Activated CD4-positive, alpha-beta memory T cell treated with anti-CD3 and anti-CD28 coated beads for 36 hours (primary cell): Measurements from ENCODE around the gene NRP1. TPM values are rescaled to one million over a fixed set of nuclear protein-coding genes. Genes with fewer than 3 reads are reported as not detected.
A peak's percentile ranks its signal among the peaks of the same experiment; 100 is the strongest.

Source experiments
- CTCF ChIA-PET: fragments of 350-600 bp; sonication (Branson Sonifier 250); formaldehyde crosslinking; loops from one replicate; lab custom pipeline; 2021; ENCODE audit warnings: antibody characterized with exemption, inconsistent platforms; lab: Charles Lee
- POLR2A ChIA-PET: fragments of 350-600 bp; sonication (Branson Sonifier 250); formaldehyde crosslinking; loops from one replicate; lab custom pipeline; 2021; ENCODE audit warnings: antibody characterized with exemption; lab: Charles Lee
- DNase-seq: peaks from one replicate; pipeline ENCODE4 v3.0.0-alpha.2; 2020
- H3K27ac Mint-ChIP-seq: one replicate; pipeline ENCODE4 v1.8.0; 2021; ENCODE audit warnings: mixed read lengths
- H3K27me3 Mint-ChIP-seq: one replicate; pipeline ENCODE4 v1.8.0; 2021; ENCODE audit warnings: mixed read lengths
- H3K36me3 Mint-ChIP-seq: one replicate; pipeline ENCODE4 v1.8.0; 2021; ENCODE audit warnings: mixed read lengths
- H3K4me1 Mint-ChIP-seq: one replicate; pipeline ENCODE4 v1.8.0; 2021; ENCODE audit warnings: low read depth, mixed read lengths
- H3K4me3 Mint-ChIP-seq: one replicate; pipeline ENCODE4 v1.8.0; 2021; ENCODE audit warnings: mild to moderate bottlenecking, mixed read lengths
- H3K9me3 Mint-ChIP-seq: one replicate; pipeline ENCODE4 v1.8.0; 2021; ENCODE audit warnings: mixed read lengths
- intact Hi-C: fragments of 100-400 bp; cut with micrococcal nuclease; formaldehyde crosslinking; loops from one replicate; pipeline ENCODE4 v1.15.1; 2023
- total RNA-seq, 2 experiments: library from RNA; stranded (reverse); gene quantifications; one replicate each; pipeline ENCODE4 v1.2.3, GENCODE V29; 2021

Gene NRP1
- total RNA-seq, 2 experiments from 2014 or later = 1.5 to 1.6 TPM

- CTCF ChIA-PET = interaction anchor here (1.0 kb wide), 1 partner anchor 138 kb away, joined by 3 read pairs; no protein-coding TSS in a partner anchor
- Mint-ChIP-seq H3K9me3 (no peaks in the 10 kb centered on the region), H3K36me3 (no peaks in the 10 kb centered on the region), H3K4me1 (peaks cover 5% of the 10 kb centered on the region), H3K27me3 (peaks cover 8% of the 10 kb centered on the region), H3K4me3 (no peak overlapping the region), H3K27ac (no peak overlapping the region)
- no peak for DNase-seq
- intact Hi-C loops = no loop called here
- POLR2A ChIA-PET = no interaction called here
These were observed 138.7 kb downstream of the NRP1 start for GRCh38 chr10:33195608-33196376.

DNA sequence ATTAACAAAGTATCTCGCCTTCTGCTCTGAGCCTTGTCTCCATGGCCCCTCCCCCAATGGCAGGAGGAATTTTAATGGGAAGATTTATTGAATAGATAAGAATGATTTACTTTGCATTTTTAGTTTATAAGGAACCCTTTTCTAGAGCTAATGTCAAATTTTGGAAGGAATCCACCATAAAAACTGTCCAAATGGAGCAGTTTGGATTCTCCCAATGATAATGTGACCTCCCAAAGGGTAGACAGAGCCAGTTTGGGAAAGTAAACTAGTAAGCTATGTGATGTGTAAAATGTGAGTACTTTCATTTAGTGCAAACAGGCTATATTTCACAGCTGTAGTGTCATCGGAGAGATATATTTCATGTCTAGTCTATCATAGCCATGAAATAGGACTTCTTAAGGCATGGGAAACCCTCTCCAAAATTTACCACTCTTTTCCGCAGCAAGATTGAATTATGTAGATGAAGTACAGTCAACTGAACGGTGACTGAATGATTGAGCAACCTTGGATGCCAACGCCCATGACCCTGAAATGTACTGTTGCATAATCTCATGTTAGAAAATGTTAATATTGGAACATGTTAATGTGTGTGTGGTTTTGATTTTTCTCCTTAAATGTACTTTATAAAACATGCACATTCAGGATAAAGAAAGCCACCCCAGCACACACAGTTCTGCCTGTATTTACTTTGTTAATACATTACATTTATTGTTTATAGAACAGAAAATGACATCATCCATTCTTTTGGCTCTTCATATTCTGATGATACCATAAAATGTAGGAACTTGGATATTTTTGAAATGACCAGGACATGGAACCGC lies 140.6 kb downstream of the NRP1 start:
- CTCF ChIA-PET = interaction anchor here (0.6 to 2.3 kb wide), 45 partner anchors 9 to 1445 kb away, joined by 3 to 24 read pairs (median 4); partner anchors contain the start of gene NRP1
- intact Hi-C loops = loop anchor here (1.0 to 2.0 kb wide), 2 partner anchors 136 to 1443 kb away; no protein-coding TSS in a partner anchor
- Mint-ChIP-seq H3K4me1 (peaks cover 5% of the 10 kb centered on the region), H3K27ac (no peak overlapping the region), H3K9me3 (no peaks in the 10 kb centered on the region), H3K36me3 (no peaks in the 10 kb centered on the region), H3K4me3 (no peak overlapping the region), H3K27me3 (peaks cover 8% of the 10 kb centered on the region)
- POLR2A ChIA-PET = no interaction called here
- DNase-seq = no peak

DNA sequence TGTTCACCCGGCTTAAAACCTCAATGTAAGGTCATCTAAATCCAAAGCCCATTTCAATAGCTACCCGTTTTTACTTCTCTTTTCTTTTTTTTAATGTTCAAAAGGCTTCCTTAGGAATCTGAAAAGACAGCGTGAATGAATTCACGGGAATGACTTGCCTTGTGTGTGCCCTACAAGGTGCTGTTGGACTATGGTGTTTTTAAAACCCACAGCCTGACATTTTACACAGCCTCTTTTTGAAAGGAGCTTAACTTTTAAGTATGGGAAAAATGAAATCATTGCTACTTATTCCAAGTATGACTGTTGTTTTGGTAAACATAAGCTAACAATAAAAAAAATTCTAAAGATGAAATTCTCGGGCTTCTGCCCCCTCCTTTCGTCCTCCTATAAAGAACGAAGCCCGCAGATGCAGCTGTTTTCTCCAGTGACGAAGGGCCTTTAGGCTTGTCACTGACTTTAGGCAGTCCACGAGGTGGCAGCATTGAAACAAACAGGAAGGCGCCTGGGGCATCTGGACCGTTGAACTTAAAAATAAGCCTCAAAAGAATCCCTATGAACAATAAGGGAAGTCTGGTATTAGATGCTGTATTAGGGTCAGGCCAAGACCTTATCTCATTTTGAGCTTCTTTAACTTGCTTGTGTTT lies 141.3 kb downstream of the NRP1 start:
- no peaks in the 10 kb centered on the region for H3K36me3 Mint-ChIP-seq
- peaks cover 5% of the 10 kb centered on the region for H3K4me1 Mint-ChIP-seq
- DNase-seq = peak; percentile 84
- H3K27ac Mint-ChIP-seq = no peak overlapping the region
- H3K27me3 Mint-ChIP-seq = peaks cover 8% of the 10 kb centered on the region
- ChIA-PET POLR2A (no interaction called here), CTCF (interaction anchor here (0.6 to 2.3 kb wide), 67 partner anchors 9 to 1450 kb away, joined by 3 to 24 read pairs (median 4); partner anchors contain the start of gene NRP1)
- intact Hi-C loops = loop anchor here (1.0 to 2.0 kb wide), 2 partner anchors 137 to 1444 kb away; no protein-coding TSS in a partner anchor
- no peak overlapping the region for H3K4me3 Mint-ChIP-seq
- H3K9me3 Mint-ChIP-seq = no peaks in the 10 kb centered on the region

DNA sequence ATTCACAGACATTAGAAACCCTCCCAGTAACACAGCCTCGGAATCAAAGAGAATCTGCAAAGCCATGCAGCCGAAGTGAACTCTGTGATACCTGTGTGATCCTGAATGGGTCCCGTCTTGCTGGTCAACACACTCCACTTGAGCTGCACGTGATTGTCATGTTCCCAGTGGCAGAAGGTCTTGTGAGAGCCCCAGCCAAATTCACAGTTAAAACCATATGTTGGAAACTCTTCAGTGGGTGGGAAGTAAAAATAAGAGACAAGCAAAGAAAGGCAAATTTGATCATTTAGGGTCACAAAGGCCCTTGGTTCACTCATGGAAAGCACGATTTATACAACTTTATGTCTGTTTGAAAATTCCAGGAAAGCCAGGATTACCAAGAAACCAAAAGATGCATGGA lies 142.3 kb downstream of the NRP1 start:
- Mint-ChIP-seq H3K36me3 (no peaks in the 10 kb centered on the region), H3K9me3 (no peaks in the 10 kb centered on the region), H3K27me3 (peaks cover 4% of the 10 kb centered on the region), H3K4me1 (peaks cover 5% of the 10 kb centered on the region), H3K4me3 (no peak overlapping the region), H3K27ac (no peak overlapping the region)
- ChIA-PET POLR2A (no interaction called here), CTCF (interaction anchor here (1.2 to 1.5 kb wide), 2 partner anchors 62 to 109 kb away, joined by 3 to 5 read pairs; no protein-coding TSS in a partner anchor)
- intact Hi-C loops = loop anchor here (2.0 kb wide), 1 partner anchor 1445 kb away; no protein-coding TSS in a partner anchor
- no peak for DNase-seq

DNA sequence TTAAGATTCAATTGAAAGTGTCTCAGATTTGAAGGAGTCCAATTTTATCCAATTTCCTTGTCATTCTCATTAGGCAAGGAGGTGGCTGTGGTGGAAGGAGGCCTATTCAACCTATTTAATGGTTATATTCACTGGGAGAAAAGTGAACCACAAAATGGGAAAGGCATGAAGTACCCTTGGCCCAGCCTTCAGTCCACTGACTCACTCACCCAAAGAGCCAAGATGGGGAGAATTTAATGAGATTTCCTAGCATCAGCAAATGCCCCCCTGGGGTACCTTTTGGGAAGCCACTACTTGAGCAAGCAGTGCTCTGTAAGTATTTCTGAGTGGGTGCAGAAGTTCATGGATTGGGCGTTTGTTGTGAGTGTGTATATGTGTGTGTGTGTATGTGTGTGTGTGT lies 144.1 kb downstream of the NRP1 start:
- intact Hi-C loops = no loop called here
- ChIA-PET CTCF (interaction anchor here (1.2 to 1.5 kb wide), 2 partner anchors 141 to 1447 kb away, joined by 3 read pairs; no protein-coding TSS in a partner anchor), POLR2A (no interaction called here)
- Mint-ChIP-seq H3K4me3 (no peak overlapping the region), H3K9me3 (no peaks in the 10 kb centered on the region), H3K27me3 (peaks cover 4% of the 10 kb centered on the region), H3K36me3 (no peaks in the 10 kb centered on the region), H3K27ac (no peak overlapping the region), H3K4me1 (peaks cover 5% of the 10 kb centered on the region)
- no peak for DNase-seq

- Mint-ChIP-seq H3K36me3 (no peaks in the 10 kb centered on the region), H3K27me3 (peaks cover 4% of the 10 kb centered on the region), H3K4me3 (no peak overlapping the region), H3K4me1 (peaks cover 5% of the 10 kb centered on the region), H3K27ac (no peak overlapping the region), H3K9me3 (no peaks in the 10 kb centered on the region)
- CTCF ChIA-PET = interaction anchor here (0.9 to 1.5 kb wide), 3 partner anchors 34 to 1447 kb away, joined by 3 read pairs; no protein-coding TSS in a partner anchor
- POLR2A ChIA-PET = no interaction called here
- no peak for DNase-seq
- intact Hi-C loops = no loop called here
These were observed 144.7 kb downstream of the NRP1 start for GRCh38 chr10:33189808-33190207.

DNA sequence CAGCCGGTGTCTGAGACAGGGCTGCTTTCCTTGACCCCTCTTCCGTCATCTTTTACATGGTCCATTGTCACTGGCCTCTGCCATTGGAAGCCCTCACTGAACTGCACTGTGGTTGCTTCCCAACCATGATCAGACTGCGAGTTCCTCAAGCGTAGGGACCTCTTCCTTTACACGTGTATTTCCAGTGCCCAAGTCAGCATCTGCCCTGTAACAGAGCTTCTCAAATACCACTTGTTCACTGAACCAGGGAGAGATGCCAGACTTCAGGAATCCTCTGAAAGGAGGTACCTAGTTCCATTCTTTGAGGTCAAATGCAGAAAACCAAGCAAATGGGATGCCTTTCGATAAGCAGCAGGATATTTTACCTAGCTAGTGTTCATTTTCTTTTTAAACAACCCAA lies 145.1 kb downstream of the NRP1 start:
- ChIA-PET CTCF (interaction anchor here (0.9 to 1.5 kb wide), 3 partner anchors 34 to 1448 kb away, joined by 3 read pairs; no protein-coding TSS in a partner anchor), POLR2A (no interaction called here)
- Mint-ChIP-seq H3K4me1 (peaks cover 5% of the 10 kb centered on the region), H3K9me3 (no peaks in the 10 kb centered on the region), H3K4me3 (no peak overlapping the region), H3K27ac (no peak overlapping the region), H3K36me3 (no peaks in the 10 kb centered on the region), H3K27me3 (peaks cover 2% of the 10 kb centered on the region)
- intact Hi-C loops = no loop called here
- DNase-seq = no peak

DNA sequence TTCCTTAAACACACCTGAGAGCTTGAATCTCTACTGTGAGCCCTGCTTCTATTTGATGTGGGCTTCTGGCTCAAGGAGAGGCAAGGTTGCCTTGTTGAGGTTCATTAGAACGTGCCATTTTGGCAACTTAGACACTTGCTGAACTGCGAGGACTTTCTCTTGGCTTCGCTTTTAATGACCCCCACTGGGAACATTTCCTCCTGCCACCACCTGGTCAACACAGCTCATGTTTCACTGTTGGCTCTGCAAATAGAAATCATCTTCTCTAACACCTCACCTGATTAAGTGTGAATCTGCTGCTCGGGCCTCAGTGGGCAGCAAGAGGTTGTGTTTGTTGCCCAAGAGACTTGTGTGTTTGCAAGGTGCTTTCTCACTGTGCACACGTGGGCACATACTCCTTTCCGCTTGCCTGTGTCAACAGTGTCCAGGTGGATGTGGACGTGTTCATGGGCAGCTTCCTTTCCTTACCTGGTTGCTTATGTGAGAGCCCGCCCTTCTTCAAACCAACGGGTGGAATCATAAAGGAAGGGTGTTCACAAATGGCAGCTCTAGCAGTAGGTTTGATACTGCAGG lies 147.0 kb downstream of the NRP1 start:
- POLR2A ChIA-PET = no interaction called here
- Mint-ChIP-seq H3K27ac (no peak overlapping the region), H3K27me3 (no peaks in the 10 kb centered on the region), H3K9me3 (no peaks in the 10 kb centered on the region), H3K36me3 (no peaks in the 10 kb centered on the region), H3K4me3 (no peak overlapping the region), H3K4me1 (no peaks in the 10 kb centered on the region)
- intact Hi-C loops = no loop called here
- CTCF ChIA-PET = no interaction called here
- no peak for DNase-seq

DNA sequence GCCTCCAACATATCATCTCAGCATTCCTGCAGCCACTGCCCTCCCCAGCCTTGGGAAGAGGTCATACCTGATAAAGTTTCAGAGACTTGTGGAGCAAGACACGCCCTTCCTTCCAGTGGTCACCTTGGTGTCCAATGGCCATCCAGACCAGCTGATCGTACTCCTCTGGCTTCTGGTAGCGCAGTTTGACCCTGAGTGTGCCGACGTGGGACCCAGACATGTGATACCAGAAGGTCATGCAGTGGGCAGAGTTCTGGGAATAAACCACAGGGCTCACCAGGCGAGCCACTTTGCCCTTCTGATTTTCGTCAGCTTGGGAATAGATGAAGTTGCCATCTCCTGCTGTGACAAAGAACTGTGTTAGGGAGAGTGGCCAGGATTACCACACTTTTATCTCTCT lies 148.3 kb downstream of the NRP1 start:
- Mint-ChIP-seq H3K27ac (no peak overlapping the region), H3K36me3 (no peaks in the 10 kb centered on the region), H3K9me3 (no peaks in the 10 kb centered on the region), H3K4me1 (peaks cover 2% of the 10 kb centered on the region), H3K27me3 (no peaks in the 10 kb centered on the region), H3K4me3 (no peak overlapping the region)
- no peak for DNase-seq
- CTCF ChIA-PET = no interaction called here
- intact Hi-C loops = no loop called here
- POLR2A ChIA-PET = no interaction called here

GRCh38 chr10:33183655-33184054 lies 150.8 kb downstream of the NRP1 start:
- Mint-ChIP-seq H3K4me3 (no peak overlapping the region), H3K36me3 (no peaks in the 10 kb centered on the region), H3K4me1 (peaks cover 17% of the 10 kb centered on the region), H3K9me3 (no peaks in the 10 kb centered on the region), H3K27ac (no peak overlapping the region), H3K27me3 (peaks cover 7% of the 10 kb centered on the region)
- intact Hi-C loops = no loop called here
- CTCF ChIA-PET = interaction anchor here (2.8 kb wide), 1 partner anchor 9 kb away, joined by 11 read pairs; no protein-coding TSS in a partner anchor
- POLR2A ChIA-PET = no interaction called here
- no peak for DNase-seq

DNA sequence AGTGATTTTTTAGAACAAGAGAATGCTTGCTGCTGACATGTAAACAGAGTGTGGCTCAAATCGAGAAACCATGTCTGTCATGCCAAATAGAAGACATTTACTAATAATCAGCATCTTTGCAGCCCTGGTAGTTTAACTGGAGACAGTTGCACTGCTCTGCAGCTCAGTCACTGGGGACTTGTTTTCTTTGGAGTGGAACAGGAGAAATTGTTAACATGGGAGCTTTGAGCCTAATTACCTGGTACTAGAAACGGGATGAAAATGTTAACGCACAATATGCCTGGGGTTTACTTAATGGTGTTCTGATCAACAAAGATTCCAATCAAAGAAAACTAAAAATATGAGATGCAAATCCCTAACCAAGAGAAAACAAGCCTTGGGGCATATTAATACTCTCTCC lies 153.5 kb downstream of the NRP1 start:
- ChIA-PET POLR2A (no interaction called here), CTCF (no interaction called here)
- H3K27me3 Mint-ChIP-seq = peaks cover 14% of the 10 kb centered on the region
- no peak overlapping the region for H3K27ac Mint-ChIP-seq
- H3K9me3 Mint-ChIP-seq = no peaks in the 10 kb centered on the region
- H3K36me3 Mint-ChIP-seq = no peaks in the 10 kb centered on the region
- no peak for DNase-seq
- intact Hi-C loops = no loop called here
- H3K4me1 Mint-ChIP-seq = peaks cover 20% of the 10 kb centered on the region
- no peak overlapping the region for H3K4me3 Mint-ChIP-seq
